NK-92 (cell line): Measurements from ENCODE around the gene GNB3.

Experiments
- DNase-seq: peaks from one replicate; lab custom pipeline; 2025; ENCODE audit not compliant: unreplicated experiment; lab: John Stamatoyannopoulos, UW

GNB3 gene

GRCh38 chr12:6840761-6841515 is at the start of gene GNB3:
Gene GNB3, plus strand, starts transcription at chr12:6840925. Its CDS starts 363 bp downstream, at chr12:6841288.
- no peak for DNase-seq

GRCh38 chr12:6791931-6792520 is 48.7 kb upstream of the GNB3 start:
- no peak for DNase-seq

- no peak for DNase-seq
These were observed 48.1 kb upstream of the GNB3 start for GRCh38 chr12:6792522-6793201.

- DNase-seq = no peak
These were observed 45.6 kb upstream of the GNB3 start for GRCh38 chr12:6795088-6795487.

GRCh38 chr12:6796576-6796975 is 44.1 kb upstream of the GNB3 start:
- DNase-seq = no peak

GRCh38 chr12:6799147-6799546 is 41.6 kb upstream of the GNB3 start:
- DNase-seq = no peak

- no peak for DNase-seq
These were observed 33.6 kb upstream of the GNB3 start for GRCh38 chr12:6807170-6807569.

- DNase-seq = no peak
These were observed 31.7 kb upstream of the GNB3 start for GRCh38 chr12:6809056-6809455.

GRCh38 chr12:6810758-6811157 is 30.0 kb upstream of the GNB3 start:
- DNase-seq = no peak

GRCh38 chr12:6813363-6813762 is 27.4 kb upstream of the GNB3 start:
- DNase-seq = no peak

GRCh38 chr12:6816598-6816997 is 24.1 kb upstream of the GNB3 start:
- DNase-seq = no peak

- no peak for DNase-seq
These were observed 23.6 kb upstream of the GNB3 start for GRCh38 chr12:6817098-6817497.

GRCh38 chr12:6817662-6818157 is 23.0 kb upstream of the GNB3 start:
- no peak for DNase-seq

GRCh38 chr12:6818222-6818621 is 22.5 kb upstream of the GNB3 start:
- no peak for DNase-seq

- DNase-seq = no peak
These were observed 22.1 kb upstream of the GNB3 start for GRCh38 chr12:6818645-6819044.

- no peak for DNase-seq
These were observed 21.4 kb upstream of the GNB3 start for GRCh38 chr12:6819106-6820030.

GRCh38 chr12:6820166-6820565 is 20.6 kb upstream of the GNB3 start:
- DNase-seq = no peak

GRCh38 chr12:6821591-6822425 is 18.9 kb upstream of the GNB3 start, which contains the start of gene GPR162:
Gene GPR162, plus strand, starts transcription at chr12:6821821. Its CDS starts 2,078 bp downstream, at chr12:6823899.
- DNase-seq = no peak

GRCh38 chr12:6822426-6823135 is 18.1 kb upstream of the GNB3 start:
- no peak for DNase-seq
